BE2C (cell line): ENCODE data around the gene AUTS2.
A peak's percentile ranks its signal among the peaks of the same experiment; 100 is the strongest.

Source experiments
- DNase-seq: peaks from one replicate; pipeline ENCODE4 v3.0.0-alpha.2; 2020
- H3K27me3 ChIP-seq: fragments of 250-450 bp; sonication (Bioruptor Pico); 2 replicates; pipeline ENCODE4 v1.5.1; 2020; ENCODE audit warnings: mild to moderate bottlenecking
- H3K36me3 ChIP-seq: fragments of 250-450 bp; sonication (Bioruptor Pico); 2 replicates; pipeline ENCODE4 v1.5.1; 2020; ENCODE audit warnings: mild to moderate bottlenecking
- H3K4me1 ChIP-seq: fragments of 250-450 bp; sonication (Bioruptor Pico); 2 replicates; pipeline ENCODE4 v1.5.1; 2020
- H3K4me3 ChIP-seq: 2 replicates; pipeline ENCODE4 v1.5.1; 2011; ENCODE audit warnings: low read depth, low read length
- H3K9me3 ChIP-seq: fragments of 250-450 bp; sonication (Bioruptor Pico); 2 replicates; pipeline ENCODE4 v1.5.1; 2020
- TF ChIP-seq, protein P1 (sequence below): IDR thresholded peaks from 2 replicates; pipeline ENCODE4 v1.5.1; 2012; ENCODE audit warnings: mild to moderate bottlenecking, low read depth, low read length

The AUTS2 gene

DNA sequence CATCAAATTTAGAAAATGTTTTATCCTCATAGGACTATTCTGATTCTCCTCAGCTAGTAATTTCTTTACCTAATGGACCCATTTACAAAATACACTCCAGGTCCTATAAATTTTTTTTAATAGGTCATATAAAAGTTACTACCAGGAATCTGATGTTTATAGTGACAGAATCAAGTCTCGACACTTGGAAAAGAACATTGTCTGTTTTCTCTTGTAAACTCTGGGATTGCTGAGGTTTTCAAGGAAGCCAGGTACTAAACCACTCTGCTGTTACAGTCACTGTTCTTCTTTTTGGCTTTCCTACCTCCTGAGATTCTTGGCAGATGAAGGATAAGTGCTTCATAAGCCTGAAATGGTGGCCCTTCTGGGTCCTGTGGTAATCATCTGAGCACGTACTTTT is 493.1 kb downstream of the AUTS2 start:
- Histone ChIP-seq H3K9me3 (no peaks in the 10 kb centered on the region), H3K27me3 (no peaks in the 10 kb centered on the region), H3K4me3 (no peak overlapping the region), H3K4me1 (peaks cover 16% of the 10 kb centered on the region), H3K36me3 (no peaks in the 10 kb centered on the region)
- no peak for DNase-seq
- TF ChIP-seq, protein P1, sequence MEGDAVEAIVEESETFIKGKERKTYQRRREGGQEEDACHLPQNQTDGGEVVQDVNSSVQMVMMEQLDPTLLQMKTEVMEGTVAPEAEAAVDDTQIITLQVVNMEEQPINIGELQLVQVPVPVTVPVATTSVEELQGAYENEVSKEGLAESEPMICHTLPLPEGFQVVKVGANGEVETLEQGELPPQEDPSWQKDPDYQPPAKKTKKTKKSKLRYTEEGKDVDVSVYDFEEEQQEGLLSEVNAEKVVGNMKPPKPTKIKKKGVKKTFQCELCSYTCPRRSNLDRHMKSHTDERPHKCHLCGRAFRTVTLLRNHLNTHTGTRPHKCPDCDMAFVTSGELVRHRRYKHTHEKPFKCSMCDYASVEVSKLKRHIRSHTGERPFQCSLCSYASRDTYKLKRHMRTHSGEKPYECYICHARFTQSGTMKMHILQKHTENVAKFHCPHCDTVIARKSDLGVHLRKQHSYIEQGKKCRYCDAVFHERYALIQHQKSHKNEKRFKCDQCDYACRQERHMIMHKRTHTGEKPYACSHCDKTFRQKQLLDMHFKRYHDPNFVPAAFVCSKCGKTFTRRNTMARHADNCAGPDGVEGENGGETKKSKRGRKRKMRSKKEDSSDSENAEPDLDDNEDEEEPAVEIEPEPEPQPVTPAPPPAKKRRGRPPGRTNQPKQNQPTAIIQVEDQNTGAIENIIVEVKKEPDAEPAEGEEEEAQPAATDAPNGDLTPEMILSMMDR, result no peak

DNA sequence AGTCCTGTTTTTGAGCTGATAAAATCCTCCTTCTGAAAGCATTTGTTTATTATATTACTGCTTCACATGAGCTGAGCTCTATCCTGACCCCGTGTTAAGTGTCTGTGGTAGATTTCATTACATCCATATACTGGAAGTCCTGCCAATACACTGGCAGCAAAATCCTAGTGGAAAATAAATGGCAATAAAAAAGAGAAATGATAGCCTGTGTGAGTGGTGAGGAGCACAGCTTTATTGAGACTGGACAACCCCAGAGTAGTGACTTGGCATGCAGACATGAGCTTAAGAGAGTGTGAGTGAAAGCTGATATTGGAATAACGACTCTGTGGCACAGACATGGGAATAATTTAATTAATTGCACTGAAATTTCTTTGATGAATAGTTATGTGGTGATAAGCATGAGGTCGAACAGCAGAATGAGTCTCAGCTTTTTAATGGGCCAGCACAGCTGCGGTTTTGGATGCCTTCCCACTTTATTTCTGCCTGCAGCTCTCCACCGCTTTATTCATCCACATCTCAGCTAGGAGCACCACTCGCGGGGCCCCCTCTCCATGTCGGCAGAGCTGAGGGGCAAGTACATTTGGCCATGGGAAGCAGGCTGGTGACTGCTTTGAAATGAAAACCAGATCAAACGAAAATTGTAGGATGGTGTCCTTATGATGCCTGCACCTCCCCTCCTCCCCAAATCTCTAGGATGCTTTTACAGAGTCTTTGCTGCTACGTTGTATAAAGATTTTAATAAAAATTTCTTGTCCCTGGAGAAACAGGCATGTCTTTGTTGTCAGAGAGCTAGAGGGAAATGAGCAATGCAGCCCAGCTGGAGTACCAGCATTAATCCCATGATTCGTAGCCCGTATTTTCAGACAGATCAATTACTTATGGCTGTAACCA is 494.3 kb downstream of the AUTS2 start:
- DNase-seq, result peak; percentile 71
- H3K4me3 ChIP-seq, result peak overlapping the region; percentile 35
- no peaks in the 10 kb centered on the region for H3K36me3 ChIP-seq
- H3K4me1 ChIP-seq, result peaks cover 24% of the 10 kb centered on the region
- H3K9me3 ChIP-seq, result no peaks in the 10 kb centered on the region
- TF ChIP-seq, protein P1, result no peak
- no peaks in the 10 kb centered on the region for H3K27me3 ChIP-seq

DNA sequence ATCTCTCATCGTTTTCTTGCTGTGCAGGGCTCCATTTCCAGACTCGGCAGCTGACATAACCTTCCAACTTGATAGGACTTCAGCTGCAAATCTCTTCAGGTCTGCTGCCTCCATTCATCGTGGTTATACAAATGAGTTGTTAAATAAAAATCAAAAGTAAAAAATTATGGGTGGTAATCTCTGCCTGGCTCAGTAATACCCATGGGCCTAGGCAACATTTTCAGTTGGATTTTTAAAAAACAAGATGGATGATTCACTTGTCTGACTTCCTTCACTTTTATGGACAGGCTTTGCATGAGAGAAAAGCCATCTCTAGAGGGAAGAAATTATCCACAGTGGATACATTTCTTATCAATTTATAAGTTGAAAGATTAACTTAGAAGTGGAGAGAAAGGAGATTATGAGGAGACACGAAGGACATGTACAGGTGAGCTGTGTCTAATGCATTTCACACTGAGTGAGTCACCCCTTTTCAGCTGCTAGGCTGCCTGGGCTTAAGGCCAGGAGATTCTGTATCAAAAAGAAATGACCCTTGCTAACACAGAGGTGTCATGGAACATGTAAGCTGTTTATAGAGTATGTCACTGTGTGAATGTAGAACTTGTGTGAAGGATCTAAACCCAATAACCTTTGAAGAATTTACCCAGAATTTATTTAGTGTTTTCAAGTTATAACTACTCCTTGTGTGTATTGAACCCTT is 495.1 kb downstream of the AUTS2 start:
- Histone ChIP-seq H3K9me3 (no peaks in the 10 kb centered on the region), H3K4me3 (peak overlapping the region; percentile 35), H3K36me3 (no peaks in the 10 kb centered on the region), H3K27me3 (no peaks in the 10 kb centered on the region), H3K4me1 (peaks cover 31% of the 10 kb centered on the region)
- TF ChIP-seq, protein P1, result no peak
- DNase-seq, result peak; percentile 19

DNA sequence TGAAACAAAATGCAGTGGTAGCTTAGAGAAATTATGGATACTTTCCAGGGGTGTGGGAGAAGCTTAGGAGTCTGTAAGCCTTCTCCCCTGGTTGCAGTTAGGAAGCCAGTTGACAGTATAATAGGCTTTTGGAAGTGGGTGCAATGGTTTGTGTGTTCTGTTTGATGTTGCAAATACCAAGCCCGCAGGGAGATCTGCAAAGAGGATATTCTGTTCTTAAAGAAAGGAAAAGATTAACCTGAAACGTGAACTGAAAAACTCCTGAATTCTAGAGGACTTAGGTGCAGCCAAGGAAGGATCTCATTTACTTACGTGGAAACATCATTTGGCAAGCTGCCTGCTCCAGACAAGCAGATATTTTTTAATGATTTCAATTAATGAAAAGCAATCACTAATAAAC is 496.6 kb downstream of the AUTS2 start:
- TF ChIP-seq, protein P1, result no peak
- DNase-seq, result no peak
- no peaks in the 10 kb centered on the region for H3K9me3 ChIP-seq
- no peak overlapping the region for H3K4me3 ChIP-seq
- peaks cover 32% of the 10 kb centered on the region for H3K4me1 ChIP-seq
- H3K27me3 ChIP-seq, result no peaks in the 10 kb centered on the region
- no peaks in the 10 kb centered on the region for H3K36me3 ChIP-seq

DNA sequence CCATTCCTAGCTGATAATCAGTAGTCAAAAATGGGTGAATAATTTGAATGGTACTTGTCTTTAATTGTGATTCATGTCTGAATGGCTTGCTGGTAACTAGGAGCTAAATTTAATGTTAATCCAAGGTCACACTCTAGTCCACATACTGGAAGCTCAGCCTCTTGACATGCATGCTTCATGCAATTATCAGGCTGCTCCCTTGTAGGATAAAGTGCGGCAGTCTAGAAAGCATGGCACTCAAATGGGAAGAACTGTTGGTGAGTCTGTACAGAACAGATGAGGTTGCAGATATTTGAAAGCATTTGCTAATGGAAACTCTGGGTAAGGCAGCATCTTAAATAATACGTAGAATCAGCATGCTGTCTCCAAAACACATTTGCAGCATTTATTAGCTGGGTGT is 499.4 kb downstream of the AUTS2 start:
- Histone ChIP-seq H3K4me1 (peaks cover 28% of the 10 kb centered on the region), H3K27me3 (no peaks in the 10 kb centered on the region), H3K9me3 (no peaks in the 10 kb centered on the region), H3K36me3 (no peaks in the 10 kb centered on the region), H3K4me3 (no peak overlapping the region)
- TF ChIP-seq, protein P1, result no peak
- DNase-seq, result peak; percentile 38

DNA sequence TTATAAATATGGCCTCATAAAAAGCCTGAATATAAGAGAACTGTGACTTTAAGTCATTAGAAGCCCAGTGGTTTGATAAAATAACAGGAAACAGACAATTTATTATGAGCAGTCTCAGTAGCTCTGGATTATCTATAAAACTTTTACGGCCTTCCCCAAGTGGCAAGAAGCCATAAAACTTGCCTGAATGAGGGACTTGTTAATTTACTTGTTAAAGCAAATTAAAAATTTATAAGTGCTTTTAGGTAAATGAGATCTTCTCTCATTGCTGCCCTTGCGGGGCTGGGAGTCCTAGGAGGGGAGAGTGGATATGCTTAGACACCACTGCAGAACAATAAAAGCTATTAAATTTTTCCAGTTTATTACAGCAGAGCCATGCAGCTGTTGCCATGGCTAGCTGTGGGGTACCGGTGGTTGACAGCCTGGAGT is 499.9 kb downstream of the AUTS2 start:
- TF ChIP-seq, protein P1, result no peak
- H3K27me3 ChIP-seq, result no peaks in the 10 kb centered on the region
- no peaks in the 10 kb centered on the region for H3K9me3 ChIP-seq
- peaks cover 23% of the 10 kb centered on the region for H3K4me1 ChIP-seq
- H3K4me3 ChIP-seq, result no peak overlapping the region
- no peak for DNase-seq
- H3K36me3 ChIP-seq, result no peaks in the 10 kb centered on the region
